Mucosa of descending colon (tissue), 3 donors: ENCODE measurements around the gene ZBTB44. TPM values are rescaled to one million over a fixed set of nuclear protein-coding genes. Genes with fewer than 3 reads are reported as not detected.
"Not testable (repeated sequence)": the region's sequence is repeated elsewhere in the genome, so short reads cannot be mapped to it uniquely, and the experiment has no call there.

ENCODE experiments used
- ATAC-seq: fragments of 200-7000 bp; cut with Tn5 transposase; one replicate; pipeline ENCODE4 v1.9.1; 2020; ENCODE audit warnings: mild to moderate bottlenecking, moderate library complexity
- DNase-seq, 3 donors: peaks; one replicate each; pipeline ENCODE4 v3.0.0-alpha.2; 2020
- H3K36me3 ChIP-seq: fragments of 200-600 bp; one replicate; pipeline ENCODE4 v1.8.0; 2021; ENCODE audit warnings: low read depth, mild to moderate bottlenecking
- H3K4me1 ChIP-seq: fragments of 200-600 bp; one replicate; pipeline ENCODE4 v1.8.0; 2021; ENCODE audit warnings: low read depth, mild to moderate bottlenecking
- H3K4me3 ChIP-seq: fragments of 200-600 bp; one replicate; pipeline ENCODE4 v1.8.0; 2021; ENCODE audit warnings: mild to moderate bottlenecking
- H3K9me3 ChIP-seq: fragments of 200-600 bp; one replicate; pipeline ENCODE4 v1.8.0; 2021; ENCODE audit warnings: mild to moderate bottlenecking
- intact Hi-C, 2 donors: fragments of 100-400 bp; cut with DNase I in 1 of 2; cut with micrococcal nuclease in 1 of 2; formaldehyde crosslinking; loops; one replicate each; pipeline versions ENCODE4 v1.11.0 to v1.11.1; 2022; cut with DNase I, micrococcal nuclease
- total RNA-seq, 3 donors: library from RNA; stranded (reverse); fragmentation: NEBNext Ultra II Directional in 2 of 3; extraction: Animal tissue kit (Norgen Biotek cat#: 25700) in 2 of 3; gene quantifications; one replicate each; pipeline versions ENCODE4 v1.2.1 to v1.2.4, GENCODE V29; 2021 to 2023
- TF ChIP-seq, protein P1 (sequence below): fragments of 200-600 bp; IDR thresholded peaks from one replicate; pipeline ENCODE4 v1.8.0; 2022; ENCODE audit warnings: antibody characterized with exemption, mild to moderate bottlenecking
- donor health status: DM: no; HTN: no; CAD: no; lungs with moderate emphysema.
- donor health status: DM: no; HTN: no; CAD: no.
- donor health status: DM: no; HTN: yes; CAD: no.

Gene ZBTB44
- total RNA-seq, 3 donors from 2014 or later = 26.5 to 56.8 (median 32.4) TPM

- Histone ChIP-seq H3K4me3 (no peak overlapping the region), H3K36me3 (no peaks in the 10 kb centered on the region), H3K9me3 (no peaks in the 10 kb centered on the region), H3K4me1 (no peaks in the 10 kb centered on the region)
- ATAC-seq (no peak), DNase-seq (no peak)
- TF ChIP-seq, protein P1, sequence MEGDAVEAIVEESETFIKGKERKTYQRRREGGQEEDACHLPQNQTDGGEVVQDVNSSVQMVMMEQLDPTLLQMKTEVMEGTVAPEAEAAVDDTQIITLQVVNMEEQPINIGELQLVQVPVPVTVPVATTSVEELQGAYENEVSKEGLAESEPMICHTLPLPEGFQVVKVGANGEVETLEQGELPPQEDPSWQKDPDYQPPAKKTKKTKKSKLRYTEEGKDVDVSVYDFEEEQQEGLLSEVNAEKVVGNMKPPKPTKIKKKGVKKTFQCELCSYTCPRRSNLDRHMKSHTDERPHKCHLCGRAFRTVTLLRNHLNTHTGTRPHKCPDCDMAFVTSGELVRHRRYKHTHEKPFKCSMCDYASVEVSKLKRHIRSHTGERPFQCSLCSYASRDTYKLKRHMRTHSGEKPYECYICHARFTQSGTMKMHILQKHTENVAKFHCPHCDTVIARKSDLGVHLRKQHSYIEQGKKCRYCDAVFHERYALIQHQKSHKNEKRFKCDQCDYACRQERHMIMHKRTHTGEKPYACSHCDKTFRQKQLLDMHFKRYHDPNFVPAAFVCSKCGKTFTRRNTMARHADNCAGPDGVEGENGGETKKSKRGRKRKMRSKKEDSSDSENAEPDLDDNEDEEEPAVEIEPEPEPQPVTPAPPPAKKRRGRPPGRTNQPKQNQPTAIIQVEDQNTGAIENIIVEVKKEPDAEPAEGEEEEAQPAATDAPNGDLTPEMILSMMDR = no peak
- intact Hi-C loops = no loop called here
Measured at GRCh38 chr11:130244848-130245247, 69.9 kb downstream of the ZBTB44 start.

DNA sequence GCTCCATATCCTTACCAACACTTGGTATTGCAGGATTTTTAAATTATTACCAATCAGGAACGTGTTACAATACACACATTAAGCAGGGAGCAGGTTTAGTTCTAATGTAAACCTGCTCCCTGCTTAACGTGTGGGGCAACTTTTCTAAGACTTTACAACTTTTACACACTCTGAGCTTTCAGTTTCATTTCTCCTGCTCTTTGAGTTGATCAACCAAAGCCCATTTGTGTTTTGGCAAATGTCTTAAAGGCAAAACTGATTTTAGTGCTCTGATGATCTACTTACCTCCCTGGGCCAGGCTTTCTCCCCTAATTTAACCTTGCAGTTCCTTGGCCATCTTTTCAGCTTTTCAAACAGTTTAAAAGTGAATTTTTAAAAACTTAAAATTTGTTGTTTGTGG is 70.9 kb downstream of the ZBTB44 start:
- DNase-seq (peak in 1 of 3 donors; percentile 12), ATAC-seq (peak; percentile 81)
- no peaks in the 10 kb centered on the region for H3K4me1 ChIP-seq
- H3K36me3 ChIP-seq = no peaks in the 10 kb centered on the region
- H3K4me3 ChIP-seq = no peak overlapping the region
- TF ChIP-seq, protein P1 = no peak
- no peaks in the 10 kb centered on the region for H3K9me3 ChIP-seq
- intact Hi-C loops = no loop called here

DNA sequence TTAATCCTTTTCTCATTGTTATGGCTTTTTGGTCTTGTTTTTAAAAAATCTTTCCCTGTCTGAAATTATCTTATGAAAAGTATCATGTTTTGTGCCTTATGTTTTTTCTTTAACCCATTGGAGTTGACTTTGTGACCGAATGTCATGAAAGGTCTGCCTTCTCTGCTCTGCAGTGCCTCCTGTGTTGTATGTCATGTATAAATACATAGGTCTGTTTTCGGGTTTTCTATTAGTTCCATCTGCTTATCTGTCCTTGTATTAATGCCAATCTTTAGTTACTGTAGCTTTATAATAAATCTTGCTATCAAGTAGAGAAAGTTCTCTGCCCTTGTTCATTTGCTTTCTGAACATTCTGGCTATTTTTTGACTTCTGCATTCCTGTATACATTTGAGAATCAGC is 73.0 kb downstream of the ZBTB44 start:
- no peak for ATAC-seq
- Histone ChIP-seq H3K36me3 (peaks cover under 1% of the 10 kb centered on the region), H3K9me3 (no peaks in the 10 kb centered on the region), H3K4me3 (no peak overlapping the region), H3K4me1 (no peaks in the 10 kb centered on the region)
- TF ChIP-seq, protein P1 = no peak
- intact Hi-C loops = no loop called here
- no peak for DNase-seq

DNA sequence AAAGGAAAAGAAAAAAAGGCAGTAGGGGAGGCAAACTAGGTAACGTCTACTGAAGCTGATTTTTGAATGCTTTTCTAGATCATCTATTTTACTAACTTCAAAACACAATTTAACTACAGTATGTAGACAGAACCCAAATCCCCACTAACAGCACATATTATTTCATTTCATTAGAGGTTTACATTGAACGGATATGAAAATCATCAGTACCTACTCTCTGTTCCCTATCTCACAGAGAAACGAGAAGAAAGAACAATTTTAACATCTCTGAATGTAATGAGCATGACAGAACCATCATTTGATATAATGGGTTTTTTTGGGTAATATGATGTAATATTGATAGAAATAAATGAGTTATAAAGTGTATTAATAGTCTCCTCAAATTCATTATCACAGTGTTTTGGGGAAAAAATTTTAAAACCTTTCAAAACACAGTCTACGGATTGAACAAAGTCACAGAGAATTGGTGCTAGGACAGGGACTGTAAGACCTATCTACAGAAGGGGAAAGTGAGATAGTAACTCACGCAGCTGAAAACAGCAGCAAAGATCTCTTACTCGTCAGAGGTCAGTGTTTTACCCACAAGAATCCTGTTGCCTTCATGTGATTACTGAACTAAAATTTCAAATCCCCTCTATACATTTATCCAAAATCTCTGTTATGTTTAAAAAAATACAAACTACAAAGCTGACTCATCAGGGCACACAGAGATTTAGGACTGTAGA is 77.3 kb downstream of the ZBTB44 start:
- DNase-seq (no peak), ATAC-seq (no peak)
- no peak overlapping the region for H3K4me3 ChIP-seq
- intact Hi-C loops = no loop called here
- TF ChIP-seq, protein P1 = no peak
- peaks cover 5% of the 10 kb centered on the region for H3K36me3 ChIP-seq
- H3K9me3 ChIP-seq = no peaks in the 10 kb centered on the region
- H3K4me1 ChIP-seq = no peaks in the 10 kb centered on the region

DNA sequence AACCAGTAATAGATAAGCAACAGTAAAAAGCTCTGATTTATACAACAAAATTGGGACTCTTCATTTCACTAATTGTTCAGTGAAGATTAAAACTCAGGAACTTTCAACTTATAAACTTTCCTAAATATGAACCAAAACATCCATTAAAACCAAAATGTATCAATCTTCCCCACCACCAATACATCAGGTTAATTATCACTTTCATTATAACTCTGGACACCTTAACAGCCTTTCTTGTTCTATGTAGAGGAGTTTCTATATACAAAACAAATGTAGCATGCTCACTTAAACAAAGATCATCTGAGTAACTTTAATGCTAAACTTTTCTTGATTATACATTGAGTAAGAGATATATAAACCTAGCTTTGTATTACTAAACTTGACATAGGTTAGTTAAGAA is 80.4 kb downstream of the ZBTB44 start:
- ATAC-seq (no peak), DNase-seq (no peak)
- Histone ChIP-seq H3K4me1 (no peaks in the 10 kb centered on the region), H3K9me3 (no peaks in the 10 kb centered on the region), H3K36me3 (peaks cover 5% of the 10 kb centered on the region), H3K4me3 (no peak overlapping the region)
- TF ChIP-seq, protein P1 = no peak
- intact Hi-C loops = no loop called here

GRCh38 chr11:130233888-130234287 is 80.8 kb downstream of the ZBTB44 start:
- DNase-seq, H3K36me3 ChIP-seq, intact Hi-C loops: not testable (repeated sequence)

GRCh38 chr11:130233486-130233885 is 81.2 kb downstream of the ZBTB44 start:
- H3K4me3 ChIP-seq, H3K9me3 ChIP-seq, DNase-seq, H3K36me3 ChIP-seq, intact Hi-C loops, ATAC-seq, H3K4me1 ChIP-seq: not testable (repeated sequence)

More at GRCh38 chr11:130233888-130234287, 80.8 kb downstream of the ZBTB44 start:
- H3K4me1 ChIP-seq, H3K4me3 ChIP-seq, ATAC-seq, H3K9me3 ChIP-seq: not testable (repeated sequence)
